HepG2 (cell line): ENCODE measurements around the gene RSAD1. TPM values are rescaled to one million over a fixed set of nuclear protein-coding genes. Genes with fewer than 3 reads are reported as not detected.

ENCODE experiments used
- CHD2 ChIP-seq: IDR thresholded peaks from 2 replicates; pipeline ENCODE4 v1.6.1; 2011; ENCODE audit warnings: low read depth, low read length, improper control_type of control experiment
- FOXO4 ChIP-seq: sonication (generic); formaldehyde crosslinking; conservative IDR thresholded peaks from 2 replicates; pipeline ENCODE4 v1.8.1; 2023; ENCODE audit warnings: missing genetic modification reagents
- GATA4 ChIP-seq: sonication (generic); IDR thresholded peaks from 2 replicates; pipeline ENCODE4 v1.6.1; 2016; ENCODE audit warnings: antibody characterized with exemption, low read depth, borderline replicate concordance
- GMEB2 ChIP-seq: IDR thresholded peaks from 2 replicates; pipeline ENCODE4 v1.6.1; 2016; ENCODE audit warnings: missing biosample characterization, missing genetic modification reagents, low read depth
- HMGA1 ChIP-seq: sonication (generic); formaldehyde crosslinking; conservative IDR thresholded peaks from 2 replicates; pipeline ENCODE4 v1.4.0; 2020; ENCODE audit warnings: missing genetic modification reagents
- HNF1B ChIP-seq: sonication (generic); formaldehyde crosslinking; IDR thresholded peaks from 2 replicates; pipeline ENCODE4 v1.5.1; 2020; ENCODE audit warnings: mild to moderate bottlenecking, moderate library complexity, missing genetic modification reagents
- PAXIP1 ChIP-seq: sonication (generic); formaldehyde crosslinking; conservative IDR thresholded peaks from 2 replicates; pipeline ENCODE4 v1.4.0; 2020; ENCODE audit warnings: mild to moderate bottlenecking, missing genetic modification reagents, moderate library complexity
- SIN3A ChIP-seq: IDR thresholded peaks from 2 replicates; pipeline ENCODE4 v1.6.1; 2011; ENCODE audit warnings: low read depth, mild to moderate bottlenecking, control low read depth, low read length, borderline replicate concordance
- TFDP2 ChIP-seq: sonication (generic); formaldehyde crosslinking; IDR thresholded peaks from 2 replicates; pipeline ENCODE4 v1.4.0; 2020; ENCODE audit warnings: missing genetic modification reagents
- ZBTB39 ChIP-seq: sonication (generic); formaldehyde crosslinking; IDR thresholded peaks from 2 replicates; pipeline ENCODE4 v1.5.0; 2020; ENCODE audit warnings: missing genetic modification reagents
- ZNF577 ChIP-seq: sonication (generic); formaldehyde crosslinking; IDR thresholded peaks from 2 replicates; pipeline ENCODE4 v1.4.0; 2020; ENCODE audit warnings: mild to moderate bottlenecking, low read depth, missing genetic modification reagents, borderline replicate concordance
- ZNF713 ChIP-seq: sonication (generic); formaldehyde crosslinking; IDR thresholded peaks from 2 replicates; pipeline ENCODE4 v1.4.0; 2020; ENCODE audit warnings: mild to moderate bottlenecking, missing genetic modification reagents
- ZNF839 ChIP-seq: sonication (generic); formaldehyde crosslinking; IDR thresholded peaks from 2 replicates; pipeline ENCODE4 v1.4.0; 2020; ENCODE audit warnings: missing genetic modification reagents, mild to moderate bottlenecking, borderline replicate concordance
- ZSCAN21 ChIP-seq: sonication (generic); formaldehyde crosslinking; IDR thresholded peaks from 2 replicates; pipeline ENCODE4 v1.8.0; 2022; ENCODE audit warnings: mild to moderate bottlenecking, missing genetic modification reagents, moderate library complexity, borderline replicate concordance
- polyA plus RNA-seq, 8 experiments: library from polyadenylated mRNA; depleted of rRNA in 3 of 8; stranded (reverse) in 7 of 8; unstranded in 1 of 8; fragments of >200 nt; fragmentation: Illumina TruSeq in 4 of 8; extraction: Trizol in 4 of 8; gene quantifications; 2 replicates each; pipeline versions ENCODE4 v1.2.1 to v1.2.3, GENCODE V29; 2011 to 2016; ENCODE audit warnings: low read depth in 4 of 8, missing spikeins in 1 of 8, mixed read lengths in 1 of 8; ENCODE audit not compliant: insufficient read depth in 1 of 8
- total RNA-seq, 5 experiments: library from RNA; depleted of rRNA; stranded (reverse); fragments of >200 nt; fragmentation: Illumina TruSeq; extraction: Trizol; gene quantifications; 2 replicates each; pipeline ENCODE4 v1.2.3, GENCODE V29; 2016; ENCODE audit warnings: low read depth in 1 of 5

RSAD1 gene
- total and polyA plus RNA-seq, 2 of the 13 experiments (the other 11 are each of a cell fraction or from before 2014, with no cell fraction given): 22.7 to 27.7 TPM

- peak; percentile 84; the same call in 1 of the 2 replicates for TF ChIP-seq ZNF839 (CRISPR knock-in tag)
- no peak for TF ChIP-seq HMGA1
- TF ChIP-seq ZSCAN21 (CRISPR knock-in tag): peak; percentile 98
- TF ChIP-seq GATA4: no peak
- TF ChIP-seq HNF1B: peak; percentile 66; the same call in 1 of the 2 replicates
- no peak for TF ChIP-seq ZNF577 (CRISPR knock-in tag)
- no peak; the same call in 1 of the 2 replicates for TF ChIP-seq ZBTB39 (CRISPR knock-in tag)
- no peak for TF ChIP-seq FOXO4
- TF ChIP-seq GMEB2 (CRISPR knock-in tag): peak; percentile 85
- peak; percentile 91 for TF ChIP-seq TFDP2 (CRISPR knock-in tag)
- TF ChIP-seq ZNF713 (CRISPR knock-in tag): peak; percentile 98
- TF ChIP-seq SIN3A: peak; percentile 83
- peak; percentile 71; the same call in 1 of the 2 replicates for TF ChIP-seq CHD2
- TF ChIP-seq PAXIP1 (CRISPR knock-in tag): peak; percentile 61; the same call in 1 of the 2 replicates
Measured at GRCh38 chr17:50478391-50479381, at the start of gene RSAD1 (continued).
